GM21423 (cell line): ENCODE results near the gene HDHD5.

Experiments used
- ATAC-seq: cut with Tn5 transposase; IDR thresholded peaks from one replicate; pipeline ENCODE4 v1.9.1; 2021; ENCODE audit warnings: mild to moderate bottlenecking, moderate library complexity; ENCODE audit not compliant: unreplicated experiment

Gene HDHD5

DNA sequence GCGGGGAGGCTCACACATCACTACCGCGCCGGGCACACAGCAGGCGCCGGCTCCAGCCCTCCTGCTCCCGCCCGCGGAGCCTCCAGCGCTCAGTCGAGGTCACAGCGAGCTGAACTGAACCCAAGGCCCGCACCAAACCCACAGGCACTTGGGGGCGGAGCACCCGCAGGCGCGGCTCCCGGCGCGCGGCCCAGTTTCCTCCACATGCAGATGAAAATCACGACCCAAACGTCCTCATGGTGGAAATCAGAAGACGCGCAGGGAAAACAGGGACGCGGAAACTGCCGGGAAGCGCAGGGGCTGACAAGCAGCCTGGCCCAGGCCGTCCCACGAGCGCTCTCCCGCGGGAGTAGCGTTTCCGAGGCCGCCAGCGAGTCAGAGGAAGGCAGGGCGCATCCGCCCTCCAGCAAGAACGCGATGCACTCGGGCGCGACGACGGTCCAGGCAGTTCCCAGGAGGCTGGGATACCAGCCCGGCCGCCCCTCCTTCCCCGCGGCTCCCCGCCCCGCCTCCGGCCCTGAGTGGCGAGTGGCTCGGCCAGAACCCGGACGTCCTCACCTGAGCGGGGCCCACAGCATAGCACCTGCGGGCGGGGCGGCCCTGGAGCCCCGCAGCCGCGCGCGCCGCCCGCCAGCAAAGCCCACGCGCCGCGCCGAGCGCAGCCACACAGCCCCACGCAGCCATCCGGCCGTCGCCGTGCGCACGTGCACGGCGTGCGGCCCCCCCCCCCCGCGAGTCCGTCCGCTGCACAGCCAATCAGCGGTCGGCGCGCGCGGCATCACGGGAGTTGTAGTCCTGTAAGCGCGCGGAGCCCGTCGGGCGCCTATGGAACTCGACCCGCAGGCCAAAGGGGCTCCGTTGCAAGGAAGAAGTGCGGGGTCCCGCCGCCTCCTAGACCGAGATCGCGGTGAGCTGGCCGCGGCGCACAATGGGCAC, at the start of gene HDHD5:
Gene HDHD5, minus strand, starts transcription at position 710 of the 936 bp plus-strand sequence. Its CDS starts 26 bp downstream, at position 684.
- ATAC-seq = peak; percentile 68

DNA sequence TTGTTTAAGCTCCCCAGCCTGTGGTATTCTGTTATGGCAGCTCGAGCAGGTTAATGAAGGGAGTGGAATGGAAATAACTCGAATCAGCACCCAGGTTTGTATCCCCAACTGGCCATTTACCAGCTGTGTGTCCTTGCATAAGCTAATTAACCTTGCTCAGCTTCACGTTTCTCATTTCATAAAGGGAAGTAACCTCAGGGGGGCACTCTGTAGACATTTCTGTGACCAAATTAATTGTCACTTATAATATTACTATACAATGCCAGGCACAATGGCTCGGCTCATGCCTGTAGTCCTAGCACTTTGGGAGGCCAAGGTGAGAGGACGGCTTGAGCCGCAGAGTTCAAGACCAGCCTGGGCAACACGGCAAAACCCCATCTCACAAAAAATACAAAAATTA, 46.4 kb upstream of the HDHD5 start:
- ATAC-seq = no peak

DNA sequence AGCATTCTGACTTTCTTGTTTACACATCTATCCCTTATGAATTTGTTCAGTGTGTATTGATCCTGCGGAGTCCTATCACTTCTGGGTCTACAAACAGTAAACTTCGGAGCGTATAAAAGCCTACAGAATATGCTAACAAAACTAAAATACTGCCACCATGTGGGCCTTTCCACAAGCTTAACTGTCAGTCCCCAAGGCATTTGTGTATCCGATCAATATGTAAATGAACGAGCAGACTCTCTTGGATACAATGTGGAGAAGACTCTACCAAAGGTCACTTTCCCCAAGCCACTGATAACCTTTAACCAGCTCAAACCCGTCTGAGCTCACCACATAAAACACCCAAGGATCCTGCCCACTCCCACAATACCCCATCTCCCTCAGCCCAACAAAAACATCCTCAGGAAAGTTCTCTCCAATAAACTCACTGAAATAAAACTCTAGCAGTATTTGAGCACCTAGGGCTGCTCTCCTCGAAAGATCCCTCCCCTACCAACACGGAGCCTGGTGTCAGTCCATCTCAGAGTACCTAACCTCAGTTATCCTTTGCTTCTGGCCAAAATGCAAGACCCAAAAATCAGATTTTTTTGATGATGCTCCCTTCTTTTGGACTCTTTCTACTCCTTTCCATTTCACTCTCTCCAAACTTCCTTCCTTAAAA, 42.3 kb upstream of the HDHD5 start:
- ATAC-seq = no peak

DNA sequence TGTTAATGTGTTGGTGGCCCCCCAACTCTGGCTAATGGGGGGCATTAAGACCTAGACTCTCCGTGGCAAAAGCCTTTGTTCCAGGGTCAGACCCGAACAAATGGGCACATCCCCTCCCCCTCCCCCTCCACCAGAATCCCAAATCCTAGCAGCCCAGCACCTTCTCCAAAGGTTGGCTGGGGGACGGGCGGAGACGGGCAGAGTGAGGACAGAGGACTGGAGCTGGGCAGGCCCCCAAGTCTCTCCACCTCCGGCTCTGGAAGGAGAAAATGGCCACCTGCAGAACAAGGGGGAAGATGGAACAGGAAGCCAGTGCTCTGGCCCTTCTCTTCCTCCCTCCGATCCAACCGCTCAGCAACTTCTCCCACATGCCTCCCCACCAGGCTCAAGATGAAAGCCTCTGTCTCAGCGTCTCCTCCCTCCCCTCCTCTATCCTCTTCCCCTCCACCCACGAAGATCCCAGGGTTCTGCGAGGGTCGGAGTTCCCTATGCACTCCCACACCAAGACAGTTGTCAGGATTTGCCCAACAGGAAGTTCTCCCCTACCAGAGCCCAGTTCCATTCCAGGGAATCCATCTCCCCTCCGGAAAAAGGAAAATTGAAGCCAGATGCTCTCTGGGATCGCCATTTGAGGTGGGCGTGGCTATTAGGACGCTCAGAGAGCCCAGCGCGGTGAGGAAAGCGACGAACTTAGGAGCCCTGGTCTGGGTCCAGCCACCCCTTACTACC, 40.1 kb upstream of the HDHD5 start:
- ATAC-seq = no peak

DNA sequence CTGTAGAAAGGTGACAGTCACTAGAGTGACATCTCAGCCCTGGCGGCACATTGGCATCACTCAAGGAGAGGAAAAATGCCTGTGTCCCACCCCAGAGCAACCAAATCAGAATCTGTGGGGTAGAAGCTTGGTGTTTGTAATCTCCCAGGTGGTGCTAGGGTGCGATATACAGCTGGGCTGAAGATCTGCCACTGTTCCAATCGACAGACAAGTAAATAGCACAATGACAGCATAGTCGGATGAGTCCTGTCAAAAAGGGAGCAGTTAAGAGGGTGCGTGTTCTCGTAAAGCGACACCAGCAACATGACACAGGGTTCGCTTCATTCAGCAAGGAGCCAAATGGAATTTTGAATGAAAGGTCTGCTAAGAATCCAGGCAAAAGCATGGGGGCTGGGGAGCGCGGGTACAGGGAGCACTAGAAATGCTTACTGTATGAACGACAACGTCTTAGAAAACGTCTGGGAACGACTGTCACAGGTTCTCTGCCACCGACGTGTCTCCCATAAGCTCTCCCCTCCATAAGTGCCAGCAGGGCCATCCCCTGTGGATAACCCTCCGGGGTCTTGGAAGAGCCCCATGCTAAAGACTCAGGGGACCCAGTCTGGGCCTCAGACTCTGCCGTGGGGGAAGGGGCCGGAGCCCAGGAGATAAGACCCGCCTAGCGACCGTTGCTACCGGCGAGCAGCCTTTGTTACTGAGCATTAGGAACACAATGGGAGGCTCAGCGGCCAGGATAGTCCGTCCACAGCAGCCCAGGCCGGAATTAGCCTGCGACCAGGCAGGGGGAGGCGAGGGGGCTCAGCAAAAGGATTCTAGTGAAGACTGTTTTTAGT, 39.3 kb upstream of the HDHD5 start:
- ATAC-seq = no peak

DNA sequence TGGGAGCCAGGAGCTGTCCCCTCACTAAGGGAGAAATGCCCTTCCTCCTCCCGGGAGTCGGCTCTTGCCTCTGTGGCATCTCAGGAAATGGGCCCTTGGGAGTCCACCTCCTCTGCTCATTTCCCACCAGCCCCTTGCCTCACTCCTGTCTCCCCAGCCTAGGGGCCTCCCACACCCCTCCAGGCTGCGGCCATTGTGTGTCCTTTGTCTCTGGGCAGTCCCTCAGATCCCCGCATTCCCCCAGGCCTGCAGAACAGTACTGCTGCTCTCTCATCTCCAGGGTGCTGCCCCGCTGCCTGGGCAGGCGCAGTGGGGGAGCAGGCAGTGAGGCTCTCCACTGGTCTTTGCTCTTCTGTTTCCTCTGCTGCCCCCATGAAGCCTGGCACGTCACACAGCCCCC, 35.1 kb upstream of the HDHD5 start:
- ATAC-seq = no peak

DNA sequence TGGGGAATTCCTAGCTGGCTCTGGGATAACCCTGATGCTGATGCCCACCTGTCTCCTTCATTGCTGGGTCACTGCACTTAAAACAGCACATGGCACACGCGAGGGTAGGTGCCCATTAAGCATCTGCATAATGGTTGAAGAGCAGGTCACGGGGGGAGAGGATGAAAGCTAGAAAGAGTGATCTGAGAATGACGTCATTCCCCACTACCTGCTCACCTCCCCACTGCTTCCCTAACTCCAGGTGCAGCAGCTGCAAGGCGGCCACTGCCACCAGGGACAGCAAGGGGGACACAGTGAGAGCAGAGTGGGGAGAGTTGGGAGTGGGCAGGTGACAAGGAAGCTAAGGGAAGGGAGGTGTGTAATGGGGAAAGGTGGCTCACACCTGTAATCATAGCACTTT, 33.1 kb upstream of the HDHD5 start:
- ATAC-seq = no peak

DNA sequence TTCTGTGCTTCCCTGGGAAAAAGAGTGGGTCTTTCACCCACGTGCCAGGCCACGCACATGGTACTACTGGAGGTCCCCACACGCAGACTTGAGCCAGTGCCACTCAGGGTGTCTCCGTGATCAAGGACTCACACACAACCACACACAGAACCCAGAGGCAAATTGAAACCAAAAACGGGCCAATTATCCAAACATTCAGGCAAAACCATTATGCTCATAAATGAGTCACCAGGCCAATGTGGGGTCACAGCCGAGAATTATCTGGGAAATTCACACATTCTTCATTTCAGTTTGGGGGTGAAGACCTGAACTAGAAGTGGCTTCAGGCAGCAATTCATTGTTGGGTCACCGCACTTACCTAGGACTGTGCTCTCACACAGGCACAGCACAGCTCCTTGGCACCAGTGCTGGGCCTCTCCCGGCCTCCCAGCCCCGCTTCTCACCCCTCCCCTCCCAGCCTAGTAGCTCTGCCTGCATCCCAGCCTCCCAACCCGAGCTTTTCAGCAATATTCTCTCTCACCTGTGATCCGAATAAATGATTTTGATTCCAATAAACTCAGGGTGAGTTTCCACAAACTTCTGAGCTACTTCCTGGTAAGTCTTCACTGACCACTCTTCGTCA, 32.2 kb upstream of the HDHD5 start:
- no peak for ATAC-seq

DNA sequence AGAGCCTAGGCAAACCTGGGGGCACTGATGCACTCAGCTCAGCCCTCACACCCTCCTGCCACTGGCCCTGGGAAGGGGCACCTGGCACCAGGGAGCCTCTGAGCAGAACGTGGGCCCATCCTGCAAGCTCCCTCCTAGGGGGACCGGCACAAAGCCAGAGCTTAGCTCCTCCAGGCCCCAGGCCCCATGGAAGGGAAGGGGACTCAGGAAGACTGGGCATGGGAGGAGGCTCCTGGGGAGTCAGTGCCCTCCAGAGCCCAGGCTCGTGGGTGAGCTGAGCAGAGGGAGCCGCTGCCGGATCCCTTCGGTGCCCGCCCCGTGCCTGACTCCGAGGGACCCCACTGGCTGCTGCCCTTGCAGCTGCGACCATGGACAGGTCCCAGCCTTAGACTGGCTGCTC, 31.6 kb upstream of the HDHD5 start:
- no peak for ATAC-seq

DNA sequence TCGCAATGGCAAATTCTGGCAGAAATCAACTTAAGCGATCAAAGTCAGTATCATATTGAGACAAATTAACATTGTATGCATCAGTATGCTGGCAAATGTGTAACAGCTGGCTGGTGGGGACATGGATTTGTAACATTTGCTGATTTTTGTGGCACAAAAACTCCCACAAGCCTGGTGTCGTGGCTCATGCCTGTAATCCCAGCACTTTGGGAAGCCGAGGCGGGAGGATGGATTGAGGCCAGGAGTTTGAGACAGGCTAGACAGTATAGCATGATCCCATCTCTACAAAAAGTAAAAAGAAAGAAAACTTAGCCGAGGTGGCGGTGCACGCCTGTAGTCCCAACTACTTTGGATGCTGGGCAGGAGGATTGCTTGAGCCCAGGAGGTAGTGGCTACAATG, 17.6 kb upstream of the HDHD5 start:
- ATAC-seq = no peak

DNA sequence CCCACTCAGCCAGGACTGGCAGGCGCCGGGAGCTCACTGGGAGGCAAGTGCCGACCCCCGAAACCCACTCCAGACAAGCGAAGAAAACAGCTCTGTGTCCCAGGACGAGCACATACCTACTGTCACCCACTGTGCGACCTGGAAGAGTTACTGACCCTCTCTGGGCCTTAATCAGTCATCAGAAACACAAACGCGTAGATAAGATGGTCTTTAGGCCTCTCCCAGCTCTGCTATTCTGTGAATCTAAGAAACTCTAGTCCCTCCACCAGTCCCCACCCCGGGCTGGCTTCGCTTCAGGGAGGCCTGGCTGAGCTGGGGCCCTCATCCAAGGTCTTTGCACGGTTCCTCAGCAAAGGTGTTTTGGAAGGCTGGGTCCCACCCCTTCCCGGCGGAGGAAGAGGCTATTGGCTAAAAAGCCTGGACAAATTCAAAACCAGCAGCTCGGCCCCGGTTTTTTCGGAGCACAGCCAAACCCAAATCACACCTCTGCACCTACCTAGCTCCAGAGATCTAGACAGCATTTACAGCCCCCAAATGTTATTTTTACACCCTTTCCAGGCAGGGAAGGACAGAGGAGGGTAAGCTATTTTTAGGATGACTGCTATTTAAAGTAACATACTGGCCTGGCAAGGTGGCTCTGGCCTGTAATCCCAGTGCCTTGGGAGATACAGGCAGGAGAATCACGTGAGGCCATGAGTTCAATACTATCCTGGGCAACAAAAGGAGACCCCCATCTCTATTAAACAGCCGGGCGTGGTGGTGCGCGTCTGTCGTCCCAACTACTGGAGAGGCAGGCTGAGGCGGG, 13.2 kb upstream of the HDHD5 start:
- no peak for ATAC-seq

DNA sequence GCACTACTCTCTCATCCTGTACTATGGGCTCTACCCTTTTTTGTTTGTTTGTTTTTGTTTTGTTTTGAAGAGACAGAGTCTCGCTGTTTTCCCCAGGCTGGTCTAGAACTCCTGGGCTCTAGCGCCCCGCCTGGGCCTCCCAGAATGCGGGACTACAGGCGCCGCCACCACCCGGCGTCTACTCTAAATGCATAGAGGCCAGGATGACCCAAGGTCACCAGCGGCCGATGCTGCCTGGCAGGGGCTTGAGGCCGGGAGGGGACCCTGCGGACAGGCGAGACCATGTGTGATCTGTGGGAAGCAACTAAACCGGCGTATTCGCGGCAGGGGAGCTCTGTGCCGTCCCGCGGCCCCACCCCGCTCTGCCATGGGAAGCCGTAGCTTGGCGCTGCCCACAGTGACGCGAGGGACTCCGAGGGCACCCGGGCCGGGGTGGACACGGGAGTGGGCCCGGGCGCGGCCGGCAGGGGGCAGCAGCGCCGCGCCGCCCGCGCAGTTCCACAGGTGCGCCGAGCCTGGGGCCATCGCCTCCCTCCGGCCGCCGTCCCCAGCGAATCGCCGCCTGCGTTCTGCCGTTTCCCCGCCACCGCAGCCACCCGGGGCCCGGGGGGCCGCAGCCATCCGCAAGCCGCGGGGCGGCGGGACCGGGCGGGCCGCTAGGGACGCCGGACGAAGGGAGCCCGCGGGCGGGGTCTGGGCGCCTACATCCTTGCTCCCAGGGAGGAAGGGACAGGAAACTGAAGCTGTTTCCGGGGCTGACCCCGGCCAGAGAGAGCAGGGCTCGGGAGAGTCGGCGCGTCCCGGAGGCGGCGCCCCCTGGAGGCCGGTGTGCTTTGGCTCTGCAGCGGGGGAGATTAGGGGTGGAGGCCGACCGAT, 12.3 kb upstream of the HDHD5 start:
- ATAC-seq = peak; percentile 90

DNA sequence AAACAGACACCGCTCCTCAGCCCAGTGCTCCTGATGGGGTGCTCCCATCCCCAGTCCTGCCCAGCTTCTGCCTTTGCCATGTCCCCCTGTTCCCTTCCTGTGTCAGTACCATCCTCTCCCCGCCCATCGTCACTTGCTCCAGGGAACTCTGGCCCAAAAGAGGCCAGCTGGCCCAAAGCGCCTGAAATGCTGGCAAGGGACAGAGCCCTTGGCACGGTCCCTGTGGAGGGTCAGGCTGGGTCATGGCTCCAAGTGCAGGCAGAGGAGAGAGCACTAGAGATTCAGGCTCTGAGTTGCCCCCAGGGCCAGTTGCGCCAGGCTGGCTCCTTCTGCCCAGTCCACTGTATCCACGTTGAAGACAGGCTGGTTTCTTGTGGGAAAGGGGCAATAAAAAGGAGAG, 8.4 kb upstream of the HDHD5 start:
- ATAC-seq = no peak

DNA sequence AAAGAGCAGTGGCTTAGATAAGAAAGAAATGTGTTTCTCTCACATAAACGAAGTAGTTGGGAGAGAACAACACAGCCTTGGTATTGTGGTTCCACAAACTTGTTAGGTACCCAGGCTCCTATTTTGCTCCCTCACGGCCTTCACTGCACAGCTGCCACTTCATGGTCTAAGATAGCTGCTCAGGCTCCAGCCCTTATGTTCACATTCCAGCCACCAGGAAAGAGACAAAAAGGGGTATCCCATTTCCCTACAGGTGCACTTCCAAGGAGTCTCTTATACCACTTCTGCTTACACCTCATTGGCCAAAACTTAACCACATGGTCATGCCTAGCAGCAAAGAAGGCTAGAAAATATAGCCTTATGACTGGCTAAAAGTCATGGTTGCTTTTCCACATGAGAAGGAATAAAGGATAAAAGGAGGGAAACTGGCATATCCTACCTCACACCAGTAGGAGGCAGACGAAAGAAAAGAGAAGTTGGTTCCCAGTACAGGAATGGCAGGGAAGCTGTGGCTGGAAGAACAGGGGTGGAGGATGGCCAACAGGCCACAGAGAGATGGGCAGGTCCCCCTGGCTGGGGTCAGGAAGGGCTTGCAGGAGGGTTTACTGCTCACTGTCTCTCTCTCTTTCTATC, 5.4 kb upstream of the HDHD5 start:
- no peak for ATAC-seq

DNA sequence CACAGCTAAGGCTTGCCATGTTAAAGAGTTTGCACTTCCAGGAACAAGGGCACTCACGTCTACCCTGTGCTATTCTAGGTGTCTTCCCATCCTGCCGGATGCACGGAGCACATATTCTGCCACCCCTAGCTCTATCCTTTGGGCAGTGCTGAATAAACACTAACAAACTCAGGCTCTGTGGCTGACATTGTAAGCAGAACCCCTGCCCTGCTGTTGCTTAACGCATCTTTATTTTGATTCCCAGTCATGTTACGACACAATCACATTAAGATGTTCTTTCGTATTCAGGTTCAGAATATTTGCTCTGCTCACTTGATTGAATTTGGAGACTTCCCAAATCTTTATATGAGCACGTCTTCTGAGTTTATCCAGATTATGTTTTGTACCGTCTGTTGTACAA, 3.7 kb upstream of the HDHD5 start:
- no peak for ATAC-seq

DNA sequence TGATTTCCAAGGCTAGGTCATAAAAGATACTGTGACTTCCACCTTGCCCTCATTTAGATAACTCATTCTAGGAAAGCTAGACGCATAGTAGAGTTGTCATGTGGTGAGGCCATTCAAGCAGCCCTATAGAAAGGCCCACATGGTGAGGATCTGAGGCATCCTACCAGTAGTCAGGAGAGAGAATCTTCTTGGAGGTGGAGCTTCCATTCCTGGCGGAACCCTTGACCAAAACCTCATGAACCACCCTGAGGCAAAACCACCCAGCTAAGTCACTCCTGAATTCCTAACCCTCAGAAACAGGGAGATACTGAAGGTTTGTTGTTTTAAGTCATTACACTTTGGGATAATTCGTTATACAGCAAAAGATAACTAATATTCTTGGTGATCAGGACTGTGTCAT, 2.9 kb upstream of the HDHD5 start:
- no peak for ATAC-seq

DNA sequence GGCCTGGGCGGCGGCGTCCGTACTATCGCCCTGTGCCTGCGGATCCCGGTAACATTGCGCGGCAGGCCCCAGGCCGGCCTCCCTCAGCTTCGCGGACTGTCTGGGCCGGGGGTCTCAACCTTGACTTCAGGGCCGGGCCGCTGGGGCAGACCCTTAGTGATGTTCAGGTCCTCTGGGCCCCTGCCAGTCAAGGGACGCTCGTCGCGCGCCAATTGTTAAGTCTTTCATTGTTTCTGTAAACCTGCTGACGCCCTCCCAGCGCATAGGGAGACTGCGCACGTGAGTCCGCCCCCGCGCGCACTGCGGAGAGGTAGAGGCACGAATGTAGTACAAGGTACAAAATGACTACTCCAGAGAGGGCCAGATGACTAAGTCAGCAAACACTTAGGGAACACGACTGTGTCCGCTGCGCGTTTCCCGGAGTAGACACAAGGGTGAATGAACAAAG, 451 bp upstream of the HDHD5 start:
- ATAC-seq = peak; percentile 26

DNA sequence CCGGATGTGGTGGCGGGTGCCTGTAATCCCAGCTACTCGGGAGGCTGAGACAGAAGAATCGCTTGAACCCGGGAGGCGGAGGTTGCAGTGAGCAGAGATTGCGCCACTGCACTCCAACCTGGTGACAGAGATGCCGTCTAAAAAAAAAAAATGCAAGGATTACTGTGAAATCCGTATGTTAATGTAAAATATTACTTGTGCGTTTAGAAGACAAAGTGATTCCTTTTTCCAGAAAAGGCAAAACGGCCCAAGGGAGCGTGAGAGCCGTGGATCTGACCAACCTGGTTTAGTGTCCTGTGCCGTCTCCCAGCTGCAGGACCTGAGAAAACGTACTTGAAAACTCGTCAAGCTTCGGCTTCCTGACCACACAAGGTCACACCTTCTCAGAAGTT, 905 bp downstream of the HDHD5 start:
- no peak for ATAC-seq
